HG03039 (cell line): Measurements from ENCODE around the gene ITCH.

Source experiments
- ATAC-seq: cut with Tn5 transposase; IDR thresholded peaks from one replicate; pipeline ENCODE4 v1.9.1; 2021; ENCODE audit warnings: mild to moderate bottlenecking, moderate library complexity; ENCODE audit not compliant: unreplicated experiment

Gene ITCH

DNA sequence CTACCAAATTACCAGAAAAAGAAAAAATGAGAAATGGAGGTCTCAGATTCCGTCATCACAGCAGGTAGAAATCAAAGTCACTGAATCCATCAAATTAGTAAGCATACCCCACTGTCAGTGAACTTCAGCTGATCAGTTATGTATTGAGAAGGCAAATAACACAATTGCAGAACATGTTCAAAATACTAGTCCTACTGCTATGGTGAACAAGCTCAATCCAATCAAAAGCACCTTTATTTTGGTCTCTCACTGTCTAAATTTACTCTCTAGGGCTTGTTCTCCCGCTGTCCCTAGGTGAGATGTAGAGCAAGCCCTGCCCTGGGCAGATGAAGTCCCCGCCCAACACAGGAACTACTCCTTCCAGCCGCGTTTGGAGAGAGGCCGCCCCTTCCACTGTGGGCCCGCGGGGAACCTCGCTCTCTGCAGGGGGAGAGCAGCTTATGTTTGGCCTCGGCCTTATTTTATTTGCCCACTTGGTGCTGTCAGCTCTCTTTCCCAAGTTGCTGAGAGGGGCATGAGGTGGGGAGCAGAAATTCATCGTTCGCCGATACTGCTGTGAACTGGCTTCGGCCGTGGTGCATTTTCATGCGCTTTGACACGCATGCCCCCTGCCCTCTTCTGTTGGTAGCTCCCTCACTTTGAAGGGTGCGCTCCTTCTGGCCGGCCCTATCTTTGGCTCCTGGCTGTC lies 181.2 kb downstream of the ITCH start:
- ATAC-seq = no peak

DNA sequence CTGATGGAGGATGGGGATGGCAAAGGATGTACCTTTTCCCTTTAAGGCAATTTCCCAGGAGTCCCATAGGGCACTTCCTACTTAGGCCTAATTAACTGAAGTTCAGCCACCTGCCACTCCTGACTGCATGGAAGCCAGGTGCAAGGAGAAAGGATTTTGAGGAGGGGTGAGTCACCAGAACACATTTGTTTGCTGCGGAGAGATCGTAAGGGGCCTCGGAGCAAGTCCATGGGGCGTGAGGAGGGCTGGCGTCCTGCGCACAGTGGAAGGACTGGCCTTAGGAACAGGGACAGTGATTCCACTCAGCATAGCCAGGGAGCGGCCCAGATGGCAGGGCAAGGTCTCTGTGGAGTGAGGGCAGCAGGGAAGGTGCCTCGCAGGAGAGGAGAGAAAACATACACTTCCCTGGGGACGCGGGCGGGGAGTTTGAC lies 183.7 kb downstream of the ITCH start:
- ATAC-seq = no peak

DNA sequence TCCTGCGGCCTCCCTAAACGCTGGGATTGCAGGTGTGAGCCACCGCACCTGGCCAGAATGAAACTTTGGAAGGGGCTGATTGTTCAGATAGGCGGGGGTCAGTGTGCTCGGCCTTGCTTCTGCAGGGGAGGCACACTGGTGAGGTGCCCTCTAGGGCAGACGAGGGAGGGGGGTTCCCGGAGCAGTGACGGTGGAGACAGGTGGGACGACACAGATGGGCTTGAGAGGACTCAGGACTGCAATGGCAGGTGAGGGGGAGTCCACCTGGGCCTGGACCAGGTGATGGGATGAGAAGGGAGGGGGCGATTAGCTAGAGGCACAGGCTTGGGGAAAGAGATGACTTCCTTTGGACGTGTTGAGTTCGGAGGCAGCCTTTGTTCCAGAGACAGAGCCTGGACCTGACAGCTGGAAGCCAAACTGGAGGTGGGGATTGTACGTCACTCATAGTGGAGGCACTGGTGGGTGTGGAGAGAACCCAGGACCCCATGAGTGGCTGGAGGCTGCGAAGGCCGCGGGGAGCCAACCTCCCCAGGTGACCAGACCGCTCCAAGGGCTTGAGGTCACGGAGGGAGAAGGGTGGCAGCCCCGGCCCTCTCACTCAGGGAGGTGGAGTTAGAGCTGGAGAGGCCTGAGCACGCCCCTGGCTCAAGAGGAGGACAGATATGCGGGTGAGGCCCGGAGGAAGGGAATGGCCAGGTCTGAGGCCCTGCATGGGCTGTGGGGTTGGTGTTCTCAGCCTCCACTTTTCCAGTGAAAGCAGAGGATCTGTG lies 185.0 kb downstream of the ITCH start:
- no peak for ATAC-seq

DNA sequence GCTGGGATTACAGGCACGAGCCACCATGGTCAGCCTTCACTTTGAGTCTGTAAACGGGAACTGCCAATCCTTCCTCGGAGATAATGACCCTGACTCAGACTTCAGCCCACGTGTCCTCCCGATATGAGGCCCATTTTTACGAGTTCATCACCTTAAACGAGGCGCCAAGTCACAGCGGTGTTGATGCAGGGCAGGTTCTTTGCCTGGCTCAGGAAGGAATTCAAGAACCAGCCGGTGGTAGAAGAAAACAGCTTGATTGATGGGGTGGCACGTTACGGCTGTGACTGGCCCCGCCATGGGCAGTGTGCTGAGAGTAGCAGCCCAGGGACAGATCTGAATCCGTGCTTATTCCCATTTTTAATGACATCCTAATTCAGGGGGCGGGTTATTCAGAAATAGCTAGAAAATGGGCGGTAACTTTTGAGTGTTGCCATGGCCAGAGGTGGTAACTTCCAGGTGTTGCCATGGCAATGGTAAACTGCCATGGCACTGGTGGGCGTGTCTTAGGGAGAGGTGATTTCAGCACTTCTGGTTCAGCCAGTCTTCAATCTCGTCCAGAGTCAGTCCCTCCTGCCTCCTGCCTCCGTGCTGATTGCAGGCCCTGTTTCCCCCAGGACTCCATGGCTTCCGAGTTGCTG lies 186.3 kb downstream of the ITCH start:
- no peak for ATAC-seq

DNA sequence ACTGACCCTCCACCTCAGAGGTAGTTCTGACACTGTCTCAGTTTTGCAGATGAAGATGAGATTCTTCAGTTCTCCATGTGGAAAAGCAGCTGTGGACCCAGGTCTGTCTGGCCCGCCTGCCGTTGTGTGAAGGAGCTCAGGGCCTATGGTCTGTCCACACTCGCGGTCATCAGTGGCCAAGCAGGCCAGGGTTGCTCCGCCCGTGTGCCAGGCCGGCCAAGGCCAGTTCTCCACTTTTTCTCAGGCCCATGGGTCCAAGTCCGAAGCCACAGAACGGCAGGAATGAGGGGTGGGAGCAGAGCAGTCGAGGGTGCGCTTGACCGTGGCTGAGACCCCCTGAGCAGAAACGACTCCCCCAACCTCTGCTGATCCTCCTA lies 186.8 kb downstream of the ITCH start:
- no peak for ATAC-seq

DNA sequence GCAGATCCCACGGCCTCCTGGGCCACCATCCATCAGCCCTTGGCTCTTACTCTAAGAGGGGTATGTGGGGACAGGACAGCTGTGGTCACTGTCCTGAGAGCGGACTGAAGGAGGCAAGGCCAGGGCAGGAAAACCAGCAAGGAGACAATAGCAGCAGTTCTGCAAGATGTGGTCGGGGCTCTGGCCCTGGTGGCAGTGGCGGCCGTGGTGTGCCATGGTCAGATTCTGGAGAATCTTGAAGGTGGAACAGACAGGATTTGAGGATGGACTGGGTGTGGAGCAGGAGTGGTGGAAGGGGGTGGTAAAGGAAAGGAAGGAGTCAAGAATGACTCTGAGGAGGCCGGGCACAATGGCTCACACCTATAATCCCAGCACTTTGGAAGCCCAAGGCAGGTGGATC lies 189.5 kb downstream of the ITCH start:
- ATAC-seq = no peak

DNA sequence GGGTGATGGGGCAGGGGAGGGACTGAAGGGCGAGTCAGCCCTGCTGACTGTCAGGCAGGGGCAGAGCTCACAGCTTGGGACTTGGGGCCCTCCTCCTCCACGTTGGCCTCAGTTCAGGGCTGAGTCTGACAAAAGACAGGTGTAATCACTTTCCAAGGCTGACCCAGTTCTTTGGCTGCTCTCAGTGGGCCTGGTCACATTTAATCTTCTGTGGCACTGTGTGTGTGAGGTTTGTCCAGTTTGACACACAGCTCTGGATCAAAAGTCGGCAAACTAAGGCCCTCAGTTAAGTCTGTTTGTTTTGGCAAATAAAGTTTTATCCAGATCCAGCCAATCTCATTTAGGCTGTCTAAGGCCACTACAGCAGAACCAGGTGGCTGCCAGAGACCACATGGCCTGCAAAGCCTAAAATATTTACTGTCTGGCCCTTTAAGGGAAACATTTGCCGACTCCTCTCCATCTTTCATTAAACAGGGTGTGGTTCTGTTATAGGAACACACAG lies 190.3 kb downstream of the ITCH start:
- no peak for ATAC-seq

DNA sequence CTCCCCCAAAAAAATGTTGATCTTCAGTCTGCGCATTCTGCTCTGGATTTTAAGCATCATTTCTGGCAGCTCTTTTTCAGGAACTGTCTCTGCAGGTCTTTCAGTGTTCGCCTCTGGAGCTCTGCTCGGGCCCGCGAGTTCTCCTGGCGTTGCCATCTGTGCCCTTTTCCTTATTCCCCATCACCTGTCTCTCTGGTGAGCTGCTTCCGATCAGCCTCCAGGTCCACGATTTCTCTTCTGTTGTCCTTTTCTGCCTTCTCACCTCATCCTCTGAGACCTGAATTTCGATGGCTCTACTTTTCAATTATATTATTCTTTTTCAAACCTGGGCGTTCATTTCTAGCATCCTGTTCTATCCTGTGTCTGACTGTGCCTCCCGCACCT lies 194.9 kb downstream of the ITCH start:
- ATAC-seq = no peak

DNA sequence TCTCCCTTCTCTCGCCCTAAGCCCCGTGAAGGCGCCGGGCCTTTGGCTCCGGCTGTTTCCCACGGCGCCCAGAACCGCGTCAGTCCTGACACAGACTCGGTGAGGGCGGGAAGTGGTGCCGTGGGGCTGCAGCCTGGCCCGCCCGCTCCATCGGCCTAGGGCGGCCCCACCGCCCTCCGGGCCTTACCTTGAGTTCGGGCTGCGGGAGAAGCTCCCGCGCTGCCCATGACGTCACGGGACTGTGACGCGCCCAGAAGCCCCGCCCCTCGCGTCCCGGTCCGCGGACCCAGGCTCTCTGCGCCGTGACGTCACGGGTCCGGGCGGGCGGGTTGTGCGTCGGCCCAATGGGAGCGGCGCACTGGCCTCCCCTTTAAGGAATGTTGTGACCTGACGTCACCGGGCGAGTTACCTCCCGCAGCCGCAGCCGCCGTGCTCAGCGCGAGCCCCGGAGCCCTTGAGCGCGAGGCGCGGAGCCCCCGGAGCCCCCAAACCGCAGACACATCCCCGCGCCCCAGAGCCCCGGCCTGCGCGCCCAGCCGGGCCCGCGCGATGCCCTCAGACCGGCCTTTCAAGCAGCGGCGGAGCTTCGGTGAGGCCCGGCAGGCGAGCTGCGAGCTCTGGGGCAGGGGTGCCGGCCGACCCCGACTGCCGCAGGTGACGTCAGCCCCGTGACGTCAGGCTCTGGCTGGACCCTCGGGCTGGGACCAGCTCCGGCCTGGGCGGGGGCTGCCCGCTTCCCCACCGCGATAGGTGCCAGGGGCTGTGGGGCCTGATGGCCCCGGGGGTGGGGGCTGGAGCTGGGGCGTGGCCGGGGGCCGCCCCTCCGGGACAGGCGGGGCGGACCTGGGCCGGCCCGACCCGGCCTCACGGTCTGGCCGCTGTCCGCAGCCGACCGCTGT lies 195.5 kb downstream of the ITCH start, which contains the start of gene MAP1LC3A:
MAP1LC3A (plus strand) TSS at position 399 of the 899 bp plus-strand sequence; CDS start at position 550, 151 bp downstream.
- no peak for ATAC-seq

DNA sequence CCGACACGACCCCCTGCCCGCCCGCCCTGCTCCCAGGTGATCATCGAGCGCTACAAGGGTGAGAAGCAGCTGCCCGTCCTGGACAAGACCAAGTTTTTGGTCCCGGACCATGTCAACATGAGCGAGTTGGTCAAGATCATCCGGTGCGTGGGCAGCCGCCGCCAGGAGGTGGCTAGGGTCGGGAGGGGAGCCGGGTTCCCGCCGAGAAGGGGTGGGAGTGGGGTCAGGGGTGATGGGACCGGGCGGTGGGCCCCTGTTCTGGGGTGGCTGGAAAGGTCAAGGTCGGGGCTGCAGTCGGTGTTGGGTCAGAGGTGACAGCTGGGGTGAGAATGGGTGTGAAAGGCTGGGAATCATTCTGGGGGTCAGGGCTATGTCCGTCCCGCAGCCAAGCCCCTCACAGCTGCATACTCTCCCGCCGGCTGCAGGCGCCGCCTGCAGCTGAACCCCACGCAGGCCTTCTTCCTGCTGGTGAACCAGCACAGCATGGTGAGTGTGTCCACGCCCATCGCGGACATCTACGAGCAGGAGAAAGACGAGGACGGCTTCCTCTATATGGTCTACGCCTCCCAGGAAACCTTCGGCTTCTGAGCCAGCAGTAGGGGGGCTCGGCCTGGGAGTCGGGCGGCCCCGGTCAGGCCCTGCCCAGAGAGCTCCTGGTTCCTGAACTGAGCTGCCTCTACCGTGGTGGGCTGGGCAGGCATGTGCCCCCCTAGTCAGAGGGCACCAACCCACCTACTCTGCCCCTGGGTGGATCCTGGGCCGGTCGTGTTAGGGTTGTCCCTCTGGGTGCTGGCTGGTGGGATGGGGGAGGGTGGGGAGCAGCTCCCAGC lies 196.5 kb downstream of the ITCH start:
- ATAC-seq = no peak

DNA sequence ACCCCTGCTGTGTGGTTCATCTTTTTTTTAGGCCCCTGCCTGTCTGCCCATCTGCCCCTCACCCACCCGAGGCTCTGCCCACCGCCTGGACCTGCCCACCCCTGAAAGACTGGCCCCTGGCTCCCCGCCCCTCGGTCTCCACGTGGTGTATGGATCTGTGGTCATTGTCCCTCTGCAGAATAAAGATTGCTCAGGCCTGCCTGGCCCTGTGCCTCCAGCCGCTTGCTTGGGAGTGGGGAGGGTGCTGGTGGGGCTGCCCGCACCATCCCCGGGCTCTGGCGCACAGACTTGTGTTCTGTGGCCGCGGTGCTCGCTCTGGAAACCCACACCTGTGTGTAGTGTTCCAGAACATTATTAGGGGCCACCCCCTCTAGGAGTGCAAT lies 197.1 kb downstream of the ITCH start:
- ATAC-seq = no peak

DNA sequence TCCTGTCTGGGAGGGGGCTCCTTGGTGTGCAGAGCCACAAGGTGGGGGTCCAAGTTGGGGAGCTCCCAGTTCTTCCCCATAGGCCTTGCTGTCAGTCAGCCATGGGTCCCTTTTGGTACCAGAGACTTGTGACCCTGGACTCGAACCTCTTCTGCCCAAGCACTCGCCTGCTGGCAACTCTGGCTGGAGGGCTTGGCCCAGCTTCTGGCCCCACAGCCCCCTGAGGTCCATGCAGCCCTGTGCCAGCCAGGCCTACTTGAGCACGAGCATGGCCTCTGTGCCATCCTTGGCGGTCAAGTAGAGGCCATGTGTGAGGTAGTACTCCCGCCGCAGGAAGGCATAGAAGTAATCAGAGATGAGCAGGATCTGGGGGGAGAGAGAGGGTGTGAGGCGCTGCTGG lies 197.5 kb downstream of the ITCH start:
- no peak for ATAC-seq
